MM.1S (cell line): ENCODE data around the gene CBFA2T3.

Source experiments
- CTCF ChIP-seq: fragments of 300-600 bp; sonication (generic); IDR thresholded peaks from 2 replicates; pipeline ENCODE4 v1.5.1; 2016; ENCODE audit warnings: antibody characterized with exemption, low read length, mixed read lengths
- EZH2phosphoT487 ChIP-seq: fragments of 300-600 bp; sonication (generic); IDR thresholded peaks from 2 replicates; pipeline ENCODE4 v1.6.1; 2018; ENCODE audit warnings: antibody characterized with exemption, low read length

GRCh38 chr16:88870608-88871348 lies 106.2 kb downstream of the CBFA2T3 start:
- no peak for TF ChIP-seq CTCF
- no peak for TF ChIP-seq EZH2phosphoT487
